ENCODE results near the gene ARHGAP30.
"Not testable (repeated sequence)": the region's sequence is repeated elsewhere in the genome, so short reads cannot be mapped to it uniquely, and the experiment has no call there.

ARHGAP30 gene

GRCh38 chr1:161039546-161039945, 30.1 kb downstream of the ARHGAP30 start:
- no peak for DNase-seq (ENCODE audit: low spot score)

GRCh38 chr1:161039154-161039545, 30.5 kb downstream of the ARHGAP30 start:
- DNase-seq (ENCODE audit: low spot score), result no peak

GRCh38 chr1:161038523-161039153, 31.1 kb downstream of the ARHGAP30 start, which contains the start of gene TSTD1:
TSS of gene TSTD1 (minus strand) at chr1:161038964. CDS start at chr1:161038889, 75 bp downstream.
- DNase-seq (ENCODE audit: low spot score), result peak; percentile 83

GRCh38 chr1:161037661-161038522, 31.8 kb downstream of the ARHGAP30 start:
- DNase-seq (ENCODE audit: low spot score), result no peak

GRCh38 chr1:161033751-161034150, 35.9 kb downstream of the ARHGAP30 start:
- no peak for DNase-seq (ENCODE audit: low spot score)

GRCh38 chr1:161032409-161032808, 37.3 kb downstream of the ARHGAP30 start:
- no peak for DNase-seq (ENCODE audit: low spot score)

- no peak for DNase-seq (ENCODE audit: low spot score)
Measured at GRCh38 chr1:161031874-161032273, 37.8 kb downstream of the ARHGAP30 start.

- DNase-seq (ENCODE audit: low spot score), result not testable (repeated sequence)
Measured at GRCh38 chr1:161029466-161029865, 40.2 kb downstream of the ARHGAP30 start.

- DNase-seq (ENCODE audit: low spot score), result not testable (repeated sequence)
Measured at GRCh38 chr1:161026954-161027353, 42.7 kb downstream of the ARHGAP30 start.

- not testable (repeated sequence) for DNase-seq (ENCODE audit: low spot score)
Measured at GRCh38 chr1:161022432-161022831, 47.3 kb downstream of the ARHGAP30 start.

GRCh38 chr1:161021970-161022353, 47.7 kb downstream of the ARHGAP30 start:
- no peak for DNase-seq (ENCODE audit: low spot score)

- DNase-seq (ENCODE audit: low spot score), result peak; percentile 99
Measured at GRCh38 chr1:161021165-161021969, 48.3 kb downstream of the ARHGAP30 start.

- peak; percentile 69 for DNase-seq (ENCODE audit: low spot score)
Measured at GRCh38 chr1:161020509-161021164, 49.1 kb downstream of the ARHGAP30 start, which contains the start of gene F11R. TSS of gene F11R (minus strand) at chr1:161021152. CDS start at chr1:161021073, 79 bp downstream.

- no peak for DNase-seq (ENCODE audit: low spot score)
Measured at GRCh38 chr1:161019751-161020495, 49.8 kb downstream of the ARHGAP30 start.

- not testable (repeated sequence) for DNase-seq (ENCODE audit: low spot score)
Measured at GRCh38 chr1:161019111-161019660, 50.5 kb downstream of the ARHGAP30 start.

GRCh38 chr1:161018631-161018930, 51.1 kb downstream of the ARHGAP30 start:
- DNase-seq (ENCODE audit: low spot score), result no peak

- DNase-seq (ENCODE audit: low spot score), result no peak
Measured at GRCh38 chr1:161017756-161018630, 51.7 kb downstream of the ARHGAP30 start.

- not testable (repeated sequence) for DNase-seq (ENCODE audit: low spot score)
Measured at GRCh38 chr1:161017181-161017580, 52.5 kb downstream of the ARHGAP30 start.

- DNase-seq (ENCODE audit: low spot score), result not testable (repeated sequence)
Measured at GRCh38 chr1:161016683-161017082, 53.0 kb downstream of the ARHGAP30 start.

Data from SW480 (cell line).